NCI-H2081 treated with DMSO at 0.1 percent for 48 hours (cell line): Measurements from ENCODE around the gene CUEDC2.
"Not testable (repeated sequence)": the region's sequence is repeated elsewhere in the genome, so short reads cannot be mapped to it uniquely, and the experiment has no call there.

Source experiments
- DNase-seq: peaks from one replicate; lab custom pipeline; 2025; lab: John Stamatoyannopoulos, UW

Gene CUEDC2

DNA sequence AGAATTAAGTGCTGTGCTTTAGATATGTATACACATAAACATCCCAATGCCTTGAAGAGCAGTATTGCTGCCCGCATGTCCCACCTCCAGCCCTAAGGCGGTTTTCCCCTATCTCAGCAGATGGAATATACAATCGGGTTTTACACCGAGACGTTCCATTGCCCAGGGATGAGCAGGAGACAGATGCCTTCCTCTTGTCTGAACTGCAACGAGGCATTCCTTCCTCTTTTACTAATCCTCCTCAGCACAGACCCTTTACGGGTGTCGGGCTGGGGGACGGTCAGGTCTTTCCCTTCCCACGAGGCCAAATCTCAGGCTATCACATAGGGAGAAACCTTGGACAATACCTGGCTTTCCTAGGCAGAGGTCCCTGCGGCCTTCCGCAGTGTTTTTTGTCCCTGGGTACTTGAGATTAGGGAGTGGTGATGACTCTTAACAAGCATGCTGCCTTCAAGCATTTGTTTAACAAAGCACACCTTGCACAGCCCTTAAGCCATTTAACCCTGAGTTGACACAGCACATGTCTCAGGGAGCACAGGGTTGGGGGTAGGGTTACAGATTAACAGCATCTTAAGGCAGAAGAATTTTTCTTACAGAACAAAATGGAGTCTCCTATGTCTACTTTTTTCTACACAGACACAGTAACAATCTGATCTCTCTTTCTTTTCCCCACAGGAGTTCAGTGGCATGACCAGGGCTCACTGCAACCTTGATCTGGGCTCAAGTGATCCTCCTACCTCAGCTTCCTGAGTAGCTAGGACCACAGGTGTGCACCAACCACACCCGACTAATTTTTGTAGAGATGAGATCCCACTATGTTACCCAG is 22.5 kb upstream of the CUEDC2 start:
- not testable (repeated sequence) for DNase-seq

DNA sequence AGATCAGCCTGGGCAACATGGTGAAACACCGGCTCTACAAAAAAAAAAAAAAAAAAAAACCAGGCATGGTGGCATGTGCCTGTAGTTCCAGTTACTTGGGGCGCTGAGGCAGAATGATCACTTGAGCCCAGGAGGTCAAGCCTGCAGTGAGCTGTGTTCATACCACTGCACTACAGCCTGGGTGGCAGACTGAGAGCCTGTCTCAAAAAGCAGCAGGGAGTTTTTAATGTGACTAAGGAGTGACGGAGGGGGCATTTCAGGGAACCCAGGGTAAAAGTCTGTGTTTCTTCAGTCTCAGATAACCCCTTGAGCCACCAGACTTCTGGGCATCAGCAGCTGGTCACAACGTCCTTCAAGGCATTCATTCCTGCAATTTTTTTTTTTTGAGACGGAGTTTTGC is 21.1 kb upstream of the CUEDC2 start:
- no peak for DNase-seq

DNA sequence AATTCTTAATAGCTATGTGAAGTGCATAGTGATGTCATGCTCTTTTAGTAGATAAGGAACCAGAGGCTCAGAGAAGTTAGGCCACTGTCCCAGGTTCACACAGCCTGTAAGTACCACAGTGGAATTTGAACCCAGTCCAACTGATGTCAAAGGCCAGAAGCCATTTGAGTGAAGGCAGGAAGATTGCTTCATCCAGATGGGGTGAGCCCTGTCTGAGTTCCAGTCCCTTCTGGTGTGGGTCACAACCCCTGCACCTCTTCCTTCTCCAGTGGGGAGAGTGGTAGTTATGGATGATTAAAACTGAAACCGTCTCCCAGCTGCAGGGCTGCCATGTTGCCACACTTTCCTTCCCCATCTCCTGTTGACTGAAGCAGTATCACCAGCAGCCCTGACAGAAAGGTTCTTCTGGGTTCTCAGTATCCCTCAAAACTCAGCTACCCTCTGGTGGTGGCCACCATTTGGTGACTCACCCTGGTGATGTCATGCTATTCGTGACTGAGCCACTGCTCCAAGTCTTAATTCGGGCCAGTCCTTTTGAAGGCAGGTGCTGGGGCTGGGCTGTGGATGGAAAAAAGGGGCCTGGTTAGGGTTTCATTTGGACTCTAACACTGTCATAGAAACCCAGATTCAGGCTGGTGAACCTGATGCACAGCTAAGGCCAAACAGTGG is 20.4 kb upstream of the CUEDC2 start:
- DNase-seq = no peak

- no peak for DNase-seq
These were observed 19.0 kb upstream of the CUEDC2 start, which contains the start of gene C10orf95 for GRCh38 chr10:102451105-102451969. TSS of gene C10orf95 (minus strand) at chr10:102451543. CDS start at chr10:102451093, 450 bp downstream.

GRCh38 chr10:102450374-102451104 is 18.2 kb upstream of the CUEDC2 start:
- peak; percentile 56 for DNase-seq

DNA sequence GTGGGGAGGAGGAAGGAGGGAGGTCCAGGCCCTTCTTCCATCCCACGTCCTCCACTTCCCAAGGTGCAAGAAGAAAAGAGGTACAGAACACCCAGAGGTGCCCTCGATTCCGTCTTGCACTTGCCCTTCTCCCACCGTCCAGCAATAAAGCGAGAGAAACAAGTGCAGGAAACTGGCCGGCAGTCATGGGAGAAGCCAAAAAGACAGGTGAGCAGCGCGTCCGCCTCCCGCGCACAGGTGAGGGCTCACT is 17.7 kb upstream of the CUEDC2 start:
- DNase-seq = no peak

- DNase-seq = peak; percentile 1
These were observed 17.1 kb upstream of the CUEDC2 start for GRCh38 chr10:102449321-102450123.

DNA sequence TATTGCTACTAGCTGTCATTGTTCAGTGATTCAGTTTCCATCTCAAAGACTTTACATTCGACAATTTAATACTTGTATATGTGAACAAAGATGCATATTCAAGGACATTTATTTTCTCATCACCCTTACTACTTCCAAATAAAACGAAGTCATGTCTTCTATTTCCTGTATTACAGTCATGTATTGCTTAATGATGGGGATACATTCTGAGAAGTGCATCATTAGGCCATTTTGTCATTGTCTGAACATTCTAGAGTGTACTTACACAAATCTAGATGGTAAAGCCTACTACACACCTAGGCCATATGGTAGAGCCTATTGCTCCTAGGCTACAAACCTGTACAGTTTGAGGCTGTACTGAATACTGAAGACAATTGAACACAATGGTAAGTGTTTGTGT is 12.5 kb upstream of the CUEDC2 start:
- no peak for DNase-seq

DNA sequence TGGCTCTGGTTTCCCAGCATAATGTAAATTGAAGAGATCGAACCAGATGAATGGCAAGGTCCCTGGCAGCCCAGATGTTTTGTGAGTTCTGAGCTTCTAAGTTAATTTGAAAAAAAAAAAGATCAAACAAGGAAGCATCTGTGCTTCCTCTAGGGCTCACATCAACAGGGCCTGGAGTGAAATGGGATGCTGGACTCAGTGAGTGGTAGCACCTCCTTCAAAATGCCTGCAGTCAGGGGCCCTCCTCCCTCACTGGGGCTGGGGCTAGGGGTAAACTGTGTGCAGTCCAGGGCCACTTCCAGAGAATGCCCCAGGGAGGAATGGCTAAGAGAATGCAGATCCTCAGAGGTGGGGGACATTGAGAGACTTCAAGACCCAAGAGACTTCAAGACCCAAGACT is 6.0 kb upstream of the CUEDC2 start:
- DNase-seq = no peak

GRCh38 chr10:102437515-102437914 is 5.1 kb upstream of the CUEDC2 start:
- DNase-seq = no peak

DNA sequence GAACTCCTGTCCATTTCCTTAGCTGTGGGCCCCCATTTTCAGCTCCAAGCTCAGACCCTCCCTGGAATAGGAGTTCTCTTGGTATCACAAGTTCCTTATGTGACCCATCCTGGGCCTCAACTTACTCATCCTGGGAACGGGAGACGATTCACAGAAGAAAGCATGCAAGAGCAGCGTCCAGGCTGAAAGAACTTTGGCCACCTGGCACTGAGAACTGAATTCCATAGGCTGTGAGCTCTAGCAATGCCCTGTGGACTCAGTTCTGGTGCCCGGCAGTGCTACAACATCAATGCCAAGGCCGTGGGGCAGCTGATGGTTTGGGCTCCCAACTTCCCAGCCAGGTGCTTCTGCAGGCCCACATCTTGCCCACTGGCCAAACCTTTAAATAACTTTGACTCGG is 3.9 kb upstream of the CUEDC2 start:
- DNase-seq = no peak

- DNase-seq = no peak
These were observed 3.3 kb upstream of the CUEDC2 start for GRCh38 chr10:102435529-102436233.

- DNase-seq = no peak
These were observed 2.7 kb upstream of the CUEDC2 start for GRCh38 chr10:102435133-102435497.

DNA sequence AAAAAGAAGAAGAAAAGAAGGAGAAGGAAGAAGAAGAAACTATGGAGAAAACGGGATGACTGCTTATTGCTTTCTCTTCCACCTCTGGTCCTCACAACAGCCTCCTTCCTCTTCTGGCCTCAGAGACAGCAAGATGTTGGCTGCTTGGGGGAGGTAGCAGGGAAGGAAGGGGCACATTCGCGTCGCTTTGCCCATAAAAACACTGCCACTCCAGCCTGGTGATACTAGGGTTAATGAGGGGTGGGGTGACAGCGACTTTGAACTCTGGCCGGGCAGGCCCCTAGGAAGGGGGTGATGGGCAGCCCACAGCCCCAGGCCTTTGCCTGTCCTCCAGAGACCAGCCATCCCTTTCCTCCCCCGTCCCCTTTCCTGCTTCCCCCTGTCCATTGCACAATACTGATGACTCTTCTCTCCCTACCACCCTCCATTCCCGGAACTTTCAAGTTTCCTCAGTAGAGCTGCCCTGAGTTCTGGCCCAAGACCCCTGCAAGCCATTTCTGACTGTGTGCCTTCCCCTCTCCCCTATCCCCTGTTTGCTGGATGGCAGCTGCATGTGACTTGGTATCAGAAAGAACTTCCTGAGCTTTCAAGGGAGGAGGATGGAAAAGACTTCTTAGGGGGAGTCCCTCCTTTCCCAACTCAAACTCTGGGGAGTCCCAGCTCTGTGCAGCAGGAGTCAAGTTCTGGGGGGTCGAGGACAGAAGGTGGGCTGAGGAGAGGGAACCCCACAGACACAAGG is 2.2 kb upstream of the CUEDC2 start:
- DNase-seq = no peak

DNA sequence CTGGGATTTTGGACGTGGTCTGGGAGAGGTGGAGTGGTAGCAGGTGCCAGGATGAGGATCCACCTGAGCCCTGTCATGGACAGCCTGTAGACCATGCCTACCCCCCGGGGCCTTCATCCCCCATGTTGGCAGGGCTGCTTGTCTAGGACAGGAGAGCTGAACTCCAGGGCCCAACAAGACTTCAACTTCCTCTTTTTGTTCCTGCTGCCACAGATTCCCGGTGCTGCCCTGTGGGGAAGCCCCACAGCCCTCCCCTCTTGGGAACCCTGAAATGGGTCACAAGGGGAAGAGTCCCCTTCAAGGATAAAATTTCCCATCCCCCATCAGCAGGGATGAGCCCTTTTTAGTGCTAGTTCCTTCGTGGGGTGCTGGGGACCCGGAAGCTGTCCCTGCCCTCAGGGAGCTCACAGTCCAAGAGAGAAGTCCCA is 1.3 kb upstream of the CUEDC2 start:
- DNase-seq = no peak

DNA sequence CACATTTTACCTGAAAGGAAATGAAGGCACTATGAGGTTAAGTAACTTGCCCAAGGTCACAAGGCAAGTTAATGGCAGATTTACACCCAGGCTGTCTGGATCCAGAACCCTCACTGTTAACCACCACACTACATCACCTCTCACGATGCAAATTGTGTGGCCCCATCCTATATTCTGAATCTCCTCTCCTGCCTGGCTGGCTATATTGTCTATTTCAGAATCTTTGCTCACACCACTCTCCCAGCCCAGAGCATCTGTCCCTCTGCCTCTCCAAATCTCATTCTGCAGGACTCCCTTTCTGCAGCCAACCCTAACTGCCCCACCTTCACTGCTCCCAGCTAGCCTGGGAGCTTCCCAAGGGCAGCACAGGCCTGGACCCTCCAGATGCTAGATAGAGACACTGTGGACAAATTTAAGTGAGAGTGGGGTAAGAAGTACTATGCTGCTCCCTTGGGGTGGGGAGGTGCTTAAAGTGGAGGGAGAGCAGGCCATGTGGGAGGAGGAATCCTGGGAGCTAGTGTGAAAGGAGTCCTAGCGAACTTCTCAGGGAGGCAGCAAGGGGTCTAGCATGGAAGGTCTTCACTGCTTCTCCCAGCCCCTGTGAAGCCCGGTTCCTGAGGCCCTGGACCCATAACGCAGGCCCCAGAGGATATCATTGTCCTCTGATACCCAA is 786 bp downstream of the CUEDC2 start:
- no peak for DNase-seq

- no peak for DNase-seq
These were observed 2.9 kb downstream of the CUEDC2 start for GRCh38 chr10:102429468-102429867.

GRCh38 chr10:102426803-102427287 is 5.5 kb downstream of the CUEDC2 start:
- no peak for DNase-seq

DNA sequence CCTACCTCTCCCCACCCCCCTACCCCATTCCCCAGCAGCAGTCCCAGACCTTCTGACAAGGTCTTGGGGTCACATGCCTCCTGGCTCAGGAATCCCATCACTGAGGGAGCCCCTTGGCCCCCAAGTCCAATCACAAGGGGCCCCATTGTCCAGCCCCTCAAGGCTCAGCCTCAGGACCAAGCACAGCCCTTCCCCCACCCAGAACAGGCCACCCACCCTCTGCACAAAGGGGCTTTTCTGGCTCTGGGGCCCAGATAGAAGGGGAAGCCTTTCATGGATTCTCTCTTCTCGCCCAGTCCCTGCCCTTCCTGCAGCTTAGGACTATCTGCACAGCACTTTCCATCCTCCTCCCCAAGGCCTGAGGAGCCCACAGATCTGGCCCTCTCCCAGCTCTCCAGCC is 6.9 kb downstream of the CUEDC2 start:
- no peak for DNase-seq
